ENCODE results near the gene PADI4.
"Not testable (repeated sequence)": the region's sequence is repeated elsewhere in the genome, so short reads cannot be mapped to it uniquely, and the experiment has no call there.

Gene PADI4

DNA sequence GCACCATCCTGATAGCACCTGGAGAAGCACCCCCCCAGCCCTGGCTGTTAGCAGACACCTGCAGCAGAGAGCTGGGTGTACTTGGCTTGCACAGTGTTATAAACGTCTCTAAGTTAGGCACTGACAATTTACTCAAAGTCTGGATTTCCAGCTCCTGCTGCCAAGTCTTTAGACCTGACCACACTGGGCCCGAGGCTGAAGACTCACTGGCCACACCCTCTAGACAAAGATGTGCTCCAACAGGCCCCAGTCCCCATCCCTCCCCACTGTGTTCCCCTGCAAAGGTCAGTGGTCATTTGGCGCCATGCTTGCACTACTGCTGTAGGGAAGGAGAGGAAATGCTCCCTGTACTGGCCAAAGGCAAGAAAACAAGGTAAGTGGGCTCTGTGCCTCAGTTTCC, 95.1 kb downstream of the PADI4 start:
- no peak for DNase-seq

DNA sequence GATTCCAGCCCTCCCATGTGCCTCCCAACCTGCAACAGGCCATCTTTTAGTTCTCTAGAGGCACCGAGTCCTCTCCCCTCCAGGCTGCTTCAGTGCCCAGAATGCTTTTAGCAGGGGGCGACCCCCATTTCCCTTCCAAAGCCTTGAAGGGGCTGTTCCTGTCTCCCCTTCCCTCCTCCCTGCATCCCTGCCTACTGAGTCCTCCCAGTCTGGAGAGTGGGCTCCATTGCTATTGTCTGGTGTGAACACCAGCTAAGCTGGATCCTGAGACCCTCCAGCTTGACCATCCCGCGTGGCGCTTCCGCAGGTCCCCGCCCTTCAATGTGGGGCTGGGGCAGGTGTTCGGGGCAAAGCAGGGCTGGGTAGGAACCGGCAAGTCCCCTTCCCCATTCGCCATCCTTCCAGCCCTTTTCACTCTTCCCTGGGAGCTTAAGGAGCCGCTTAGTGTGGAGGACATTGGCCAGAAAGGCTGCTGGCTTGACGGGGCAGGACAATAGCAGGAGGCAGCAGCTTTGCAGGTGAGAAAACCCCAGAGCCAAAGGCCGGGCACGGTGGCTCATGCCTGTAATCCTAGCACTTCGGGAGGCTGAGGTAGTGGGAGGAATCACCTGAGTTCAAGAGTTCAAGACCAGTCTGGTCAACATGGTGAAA, 96.2 kb downstream of the PADI4 start:
- no peak for DNase-seq

DNA sequence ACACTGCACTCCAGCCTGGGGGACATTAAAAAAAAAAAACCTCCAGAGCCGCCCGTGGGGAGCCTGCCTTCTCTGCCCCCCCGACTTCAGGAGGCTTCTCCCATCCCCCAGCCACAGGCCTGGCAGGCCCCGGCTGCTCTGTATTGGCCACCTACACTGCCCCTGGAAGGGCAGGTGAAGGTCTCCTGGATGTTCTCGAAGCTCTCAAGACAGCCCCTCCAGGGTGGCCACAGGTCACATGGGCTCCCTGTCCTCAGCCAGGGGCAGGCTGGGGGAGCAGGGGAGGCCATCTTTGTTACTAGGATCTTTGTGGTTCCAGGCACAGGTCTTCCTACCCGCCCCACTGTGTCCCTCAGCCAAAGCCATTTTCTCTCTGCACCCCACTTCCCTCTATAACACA, 96.8 kb downstream of the PADI4 start:
- DNase-seq, result no peak

DNA sequence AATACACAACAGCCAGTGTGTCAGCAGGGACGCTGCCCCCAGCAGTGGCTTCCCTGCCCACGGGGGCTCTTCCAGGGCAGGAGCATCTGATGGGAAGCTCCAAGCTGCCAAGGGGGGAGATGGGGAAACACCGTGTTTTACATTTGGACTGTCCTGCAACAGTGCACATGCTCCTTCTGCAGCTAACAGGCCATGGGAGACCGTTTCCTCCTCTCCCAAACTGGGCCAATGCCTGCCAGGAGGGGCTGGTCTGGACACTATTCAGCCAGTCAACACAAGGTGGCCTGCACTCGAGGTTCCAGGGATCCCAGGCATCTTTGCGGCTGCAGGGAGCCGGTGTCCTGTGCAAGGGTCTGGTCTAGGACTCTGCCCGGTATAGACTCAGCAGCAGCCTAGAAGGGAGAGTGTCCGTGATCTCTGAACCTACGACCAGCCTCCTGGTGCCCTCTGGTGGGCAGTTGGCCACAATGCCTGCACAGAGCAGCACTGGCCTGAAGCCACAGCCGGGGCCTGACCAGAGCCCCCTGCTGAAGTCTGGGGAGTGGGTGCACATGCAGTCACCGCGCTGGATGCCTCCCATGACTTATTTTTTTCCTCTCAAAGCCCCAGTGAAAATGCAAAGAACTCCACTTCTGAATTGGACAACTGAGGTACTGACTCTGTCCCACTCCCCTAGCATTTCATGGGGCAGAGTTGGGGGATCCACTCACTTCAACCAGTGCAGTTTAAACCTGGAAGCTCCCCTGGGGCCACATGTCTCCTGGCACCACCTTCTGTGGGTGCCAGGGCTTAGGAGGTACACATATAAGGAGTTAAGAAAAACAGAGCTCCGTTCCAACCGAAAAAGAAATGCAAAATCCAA, 98.1 kb downstream of the PADI4 start:
- peak; percentile 50 for DNase-seq

DNA sequence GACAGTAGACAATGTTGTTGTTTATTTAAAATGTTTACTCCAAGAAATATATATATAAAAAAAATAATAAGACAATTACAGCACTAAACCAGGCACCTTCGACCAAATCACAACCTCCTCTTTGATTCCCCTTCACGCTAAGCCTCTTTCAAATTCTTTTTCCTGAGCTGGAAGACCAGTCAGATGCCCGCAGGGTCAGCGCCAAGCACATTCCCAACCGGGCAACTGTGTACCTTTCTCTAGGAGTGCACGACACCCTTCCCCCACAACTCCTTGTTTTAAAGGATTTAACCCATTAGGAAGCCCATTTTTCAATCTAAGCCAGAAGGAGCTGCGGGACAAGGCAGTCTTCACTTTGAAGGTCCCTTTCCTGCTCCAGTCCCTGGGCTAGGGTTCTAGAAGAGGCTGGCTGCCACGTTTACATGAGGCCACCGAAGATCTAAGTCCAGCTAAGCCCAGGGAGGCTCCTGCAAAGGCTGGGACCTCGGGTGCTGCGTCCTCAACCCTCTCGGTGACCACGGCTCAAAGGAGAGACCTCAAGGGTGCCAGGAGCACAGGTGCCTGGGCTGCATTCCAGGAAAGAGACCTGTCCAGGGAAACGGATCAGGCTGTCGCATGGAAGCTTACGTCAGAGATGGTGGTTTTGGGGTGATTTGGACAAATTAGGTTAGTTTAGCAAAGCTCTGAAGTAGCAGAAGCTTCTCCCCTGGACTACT, 98.9 kb downstream of the PADI4 start:
- not testable (repeated sequence) for DNase-seq

DNA sequence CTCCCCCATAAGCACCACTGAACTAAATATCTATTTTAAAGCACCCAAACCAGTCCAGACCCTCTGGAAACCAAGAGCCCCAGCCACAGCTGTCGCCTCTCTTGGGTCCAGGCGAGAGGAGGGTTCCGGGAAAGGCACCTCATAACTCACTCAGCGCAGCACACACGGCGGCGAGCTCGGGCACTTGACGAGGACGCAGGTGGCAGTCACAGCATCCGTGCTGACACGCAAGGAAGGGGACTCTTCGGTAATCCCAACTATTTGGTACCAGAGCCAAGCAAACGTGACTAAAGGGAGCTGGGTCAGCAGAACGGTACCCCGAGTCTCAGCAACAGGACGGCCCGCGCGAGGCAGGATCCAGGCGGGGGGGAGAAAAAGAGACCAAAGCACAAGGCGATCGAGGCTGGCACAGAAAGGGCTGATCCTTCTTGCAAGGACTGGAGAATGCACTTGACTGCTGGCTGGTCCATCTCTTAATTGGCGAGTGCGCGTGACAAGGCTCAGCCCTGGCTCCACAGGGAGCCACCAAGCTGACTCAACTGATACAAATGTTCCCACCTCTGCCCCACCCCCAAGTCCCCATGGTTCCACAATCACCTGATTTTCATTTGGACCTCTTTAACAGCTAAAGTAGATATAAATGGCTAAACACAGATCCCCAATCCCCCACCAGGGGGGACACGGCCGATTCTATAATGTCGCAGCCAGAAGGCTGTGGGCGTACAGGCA, 100.0 kb downstream of the PADI4 start:
- DNase-seq, result not testable (repeated sequence)

DNA sequence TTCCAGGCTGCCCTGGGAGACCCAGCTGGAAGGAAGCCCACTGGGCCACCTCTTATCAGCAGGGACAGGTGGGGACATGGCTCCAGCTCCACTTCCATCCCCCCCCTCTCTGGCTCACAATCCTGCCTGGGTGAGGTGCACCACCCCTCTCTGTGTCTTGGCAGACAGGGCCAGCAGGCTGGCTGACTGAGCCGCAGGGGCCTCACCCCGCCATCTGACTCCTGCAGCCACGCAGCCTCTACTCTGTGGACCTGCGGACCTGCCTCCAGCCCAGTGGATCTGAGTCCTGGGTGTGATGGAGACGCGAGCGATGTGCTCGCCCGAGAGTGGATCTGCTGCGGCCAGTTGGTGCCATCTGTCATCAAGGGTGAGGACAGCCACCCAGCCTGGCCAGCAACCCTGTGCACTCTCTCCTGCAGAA, 101.4 kb downstream of the PADI4 start:
- no peak for DNase-seq

DNA sequence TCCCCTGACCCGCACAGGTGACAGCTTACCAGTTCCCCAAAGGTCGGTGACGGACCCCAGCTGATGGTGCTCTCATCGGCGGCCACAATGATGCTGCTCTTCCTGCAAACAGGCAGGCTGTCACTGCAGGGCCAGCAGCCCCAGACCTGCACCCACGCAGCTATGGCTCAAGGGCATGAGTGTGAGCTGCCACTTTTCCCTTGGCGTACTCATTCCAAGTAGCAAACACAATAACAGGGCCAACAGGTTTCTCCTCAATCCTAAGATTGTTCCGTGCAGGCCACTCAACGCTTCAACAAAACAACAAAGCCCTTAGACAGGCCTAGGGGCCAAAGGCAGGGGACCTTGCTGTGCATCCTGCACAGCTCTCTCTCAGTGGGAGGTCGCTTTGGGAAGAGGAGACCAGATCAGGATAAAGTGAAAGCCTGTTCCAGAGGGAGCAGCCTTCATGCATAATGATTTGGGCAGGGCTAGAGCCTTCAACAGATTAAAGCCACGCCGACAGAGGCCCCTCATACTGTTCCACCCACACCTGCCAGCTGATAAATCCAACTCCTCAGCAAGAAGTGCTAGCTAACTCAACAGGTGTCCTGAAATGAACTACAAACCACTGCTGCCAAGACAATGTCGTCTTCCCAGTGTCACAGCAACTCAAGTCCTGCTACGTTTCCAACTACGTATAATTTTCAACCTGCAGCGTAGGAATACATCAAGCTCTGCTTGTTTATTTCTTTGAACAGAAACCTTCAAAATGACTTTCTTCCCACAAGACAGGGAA, 104.3 kb downstream of the PADI4 start:
- no peak for DNase-seq
